Body of pancreas (tissue), 4 donors: ENCODE results near the gene ZBTB24.

Experiments
- CTCF ChIP-seq, 7 experiments: fragments of 450-650 bp in 4 of 7; fragments of 200-600 bp in 3 of 7; sonication (generic) in 3 of 7; IDR thresholded peaks; one replicate each; pipeline ENCODE4 v1.5.1; 2016 to 2019; ENCODE audit warnings: antibody characterized with exemption in 7 of 7
- POLR2A ChIP-seq, 3 donors: fragments of 450-650 bp; IDR thresholded peaks; one replicate each; pipeline ENCODE4 v1.6.1; 2016; ENCODE audit warnings: antibody characterized with exemption in 3 of 3, mild to moderate bottlenecking in 2 of 3

- TF ChIP-seq POLR2A (IDR thresholded peaks at IDR 0.05) (no peak), CTCF (IDR thresholded peaks at IDR 0.05) (no peak)
Observed at GRCh38 chr6:109493865-109494264, 10.8 kb upstream of the ZBTB24 start.
